ENCODE results near the gene ANKRD10. TPM values are rescaled to one million over a fixed set of nuclear protein-coding genes. Genes with fewer than 3 reads are reported as not detected.

ANKRD10 gene
- total and polyA plus RNA-seq, 2 experiments from 2014 or later = 250 to 277 TPM

GRCh38 chr13:110863685-110864084 lies 51.2 kb downstream of the ANKRD10 start:
- H3K9me2 ChIP-seq (ENCODE audit: insufficient read depth) = no peaks in the 10 kb centered on the region
- no peak overlapping the region for H3K27ac ChIP-seq (ENCODE audit: low read depth)
- H3K4me2 ChIP-seq = no peak overlapping the region
- H3K36me3 ChIP-seq (ENCODE audit: insufficient read depth) = no peaks in the 10 kb centered on the region
- peaks cover 2% of the 10 kb centered on the region; the same call in 1 of the 2 replicates for H3K4me1 ChIP-seq (ENCODE audit: insufficient read depth)
- no peak overlapping the region for H2AFZ ChIP-seq
- Mint-ChIP-seq H3K36me3 (ENCODE audit: low read depth) (no peaks in the 10 kb centered on the region; the same call in 2 of the 3 replicates), H3K27ac (no peak overlapping the region), H3K4me1 (no peaks in the 10 kb centered on the region; the same call in 2 of the 3 replicates), H3K9me3 (0 out of 3 replicates have a peak, but pooled peaks cover 3% of the 10 kb centered on the region), H3K4me3 (no peak overlapping the region), H3K27me3 (ENCODE audit: insufficient read depth, low read depth, poor library complexity) (no peaks in the 10 kb centered on the region)
- H3K4me3 ChIP-seq = no peak overlapping the region
- no peaks in the 10 kb centered on the region for H4K20me1 ChIP-seq (replicated peaks; ENCODE audit: insufficient read depth)
- no peaks in the 10 kb centered on the region for H3K79me2 ChIP-seq (replicated peaks; ENCODE audit: insufficient read depth)
- H3F3A ChIP-seq (replicated peaks; ENCODE audit: low read depth) = no peaks in the 10 kb centered on the region
- ATAC-seq (peak; percentile 22; the same call in 1 of the 3 replicates), DNase-seq (ENCODE audit: low spot score) (no peak)
- TF ChIP-seq, protein P1, sequence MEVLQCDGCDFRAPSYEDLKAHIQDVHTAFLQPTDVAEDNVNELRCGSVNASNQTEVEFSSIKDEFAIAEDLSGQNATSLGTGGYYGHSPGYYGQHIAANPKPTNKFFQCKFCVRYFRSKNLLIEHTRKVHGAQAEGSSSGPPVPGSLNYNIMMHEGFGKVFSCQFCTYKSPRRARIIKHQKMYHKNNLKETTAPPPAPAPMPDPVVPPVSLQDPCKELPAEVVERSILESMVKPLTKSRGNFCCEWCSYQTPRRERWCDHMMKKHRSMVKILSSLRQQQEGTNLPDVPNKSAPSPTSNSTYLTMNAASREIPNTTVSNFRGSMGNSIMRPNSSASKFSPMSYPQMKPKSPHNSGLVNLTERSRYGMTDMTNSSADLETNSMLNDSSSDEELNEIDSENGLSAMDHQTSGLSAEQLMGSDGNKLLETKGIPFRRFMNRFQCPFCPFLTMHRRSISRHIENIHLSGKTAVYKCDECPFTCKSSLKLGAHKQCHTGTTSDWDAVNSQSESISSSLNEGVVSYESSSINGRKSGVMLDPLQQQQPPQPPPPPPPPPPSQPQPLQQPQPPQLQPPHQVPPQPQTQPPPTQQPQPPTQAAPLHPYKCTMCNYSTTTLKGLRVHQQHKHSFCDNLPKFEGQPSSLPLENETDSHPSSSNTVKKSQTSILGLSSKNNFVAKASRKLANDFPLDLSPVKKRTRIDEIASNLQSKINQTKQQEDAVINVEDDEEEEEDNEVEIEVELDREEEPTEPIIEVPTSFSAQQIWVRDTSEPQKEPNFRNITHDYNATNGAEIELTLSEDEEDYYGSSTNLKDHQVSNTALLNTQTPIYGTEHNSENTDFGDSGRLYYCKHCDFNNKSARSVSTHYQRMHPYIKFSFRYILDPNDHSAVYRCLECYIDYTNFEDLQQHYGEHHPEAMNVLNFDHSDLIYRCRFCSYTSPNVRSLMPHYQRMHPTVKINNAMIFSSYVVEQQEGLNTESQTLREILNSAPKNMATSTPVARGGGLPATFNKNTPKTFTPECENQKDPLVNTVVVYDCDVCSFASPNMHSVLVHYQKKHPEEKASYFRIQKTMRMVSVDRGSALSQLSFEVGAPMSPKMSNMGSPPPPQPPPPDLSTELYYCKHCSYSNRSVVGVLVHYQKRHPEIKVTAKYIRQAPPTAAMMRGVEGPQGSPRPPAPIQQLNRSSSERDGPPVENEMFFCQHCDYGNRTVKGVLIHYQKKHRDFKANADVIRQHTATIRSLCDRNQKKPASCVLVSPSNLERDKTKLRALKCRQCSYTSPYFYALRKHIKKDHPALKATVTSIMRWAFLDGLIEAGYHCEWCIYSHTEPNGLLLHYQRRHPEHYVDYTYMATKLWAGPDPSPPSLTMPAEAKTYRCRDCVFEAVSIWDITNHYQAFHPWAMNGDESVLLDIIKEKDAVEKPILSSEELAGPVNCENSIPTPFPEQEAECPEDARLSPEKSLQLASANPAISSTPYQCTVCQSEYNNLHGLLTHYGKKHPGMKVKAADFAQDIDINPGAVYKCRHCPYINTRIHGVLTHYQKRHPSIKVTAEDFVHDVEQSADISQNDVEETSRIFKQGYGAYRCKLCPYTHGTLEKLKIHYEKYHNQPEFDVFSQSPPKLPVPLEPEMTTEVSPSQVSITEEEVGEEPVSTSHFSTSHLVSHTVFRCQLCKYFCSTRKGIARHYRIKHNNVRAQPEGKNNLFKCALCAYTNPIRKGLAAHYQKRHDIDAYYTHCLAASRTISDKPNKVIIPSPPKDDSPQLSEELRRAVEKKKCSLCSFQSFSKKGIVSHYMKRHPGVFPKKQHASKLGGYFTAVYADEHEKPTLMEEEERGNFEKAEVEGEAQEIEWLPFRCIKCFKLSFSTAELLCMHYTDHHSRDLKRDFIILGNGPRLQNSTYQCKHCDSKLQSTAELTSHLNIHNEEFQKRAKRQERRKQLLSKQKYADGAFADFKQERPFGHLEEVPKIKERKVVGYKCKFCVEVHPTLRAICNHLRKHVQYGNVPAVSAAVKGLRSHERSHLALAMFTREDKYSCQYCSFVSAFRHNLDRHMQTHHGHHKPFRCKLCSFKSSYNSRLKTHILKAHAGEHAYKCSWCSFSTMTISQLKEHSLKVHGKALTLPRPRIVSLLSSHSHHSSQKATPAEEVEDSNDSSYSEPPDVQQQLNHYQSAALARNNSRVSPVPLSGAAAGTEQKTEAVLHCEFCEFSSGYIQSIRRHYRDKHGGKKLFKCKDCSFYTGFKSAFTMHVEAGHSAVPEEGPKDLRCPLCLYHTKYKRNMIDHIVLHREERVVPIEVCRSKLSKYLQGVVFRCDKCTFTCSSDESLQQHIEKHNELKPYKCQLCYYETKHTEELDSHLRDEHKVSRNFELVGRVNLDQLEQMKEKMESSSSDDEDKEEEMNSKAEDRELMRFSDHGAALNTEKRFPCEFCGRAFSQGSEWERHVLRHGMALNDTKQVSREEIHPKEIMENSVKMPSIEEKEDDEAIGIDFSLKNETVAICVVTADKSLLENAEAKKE (CRISPR knock-in tag; IDR thresholded peaks at IDR 0.05) = no peak
- no peak for TF ChIP-seq ETS1 (IDR thresholded peaks at IDR 0.05)
- TF ChIP-seq ZNF331 (CRISPR knock-in tag; IDR thresholded peaks at IDR 0.05; ENCODE audit: low read depth) = no peak
- no peak for TF ChIP-seq EZH2 (IDR thresholded peaks at IDR 0.05; ENCODE audit: low read depth, unreplicated experiment)
- no peak for TF ChIP-seq CTCF (conservative IDR thresholded peaks at IDR 0.05; ENCODE audit: low read depth in 2 of 2)
- no peak for TF ChIP-seq CREB1 (CRISPR knock-in tag; IDR thresholded peaks at IDR 0.05; ENCODE audit: low read depth)
- no peak for TF ChIP-seq POLR2AphosphoS5 (IDR thresholded peaks at IDR 0.05; ENCODE audit: low read depth)
- no peak for TF ChIP-seq NANOG (IDR thresholded peaks at IDR 0.05; ENCODE audit: borderline replicate concordance)
- H3K27me3 ChIP-seq (ENCODE audit: insufficient read depth) = no peaks in the 10 kb centered on the region
